HG02852 (cell line): ENCODE measurements around the gene PRCC.

ENCODE experiments used
- ATAC-seq: cut with Tn5 transposase; IDR thresholded peaks from one replicate; pipeline ENCODE4 v1.9.1; 2021; ENCODE audit warnings: mild to moderate bottlenecking, moderate library complexity; ENCODE audit not compliant: unreplicated experiment

PRCC gene

GRCh38 chr1:156840898-156841279, 73.6 kb downstream of the PRCC start:
- ATAC-seq = no peak

GRCh38 chr1:156841295-156841855, 74.0 kb downstream of the PRCC start:
- no peak for ATAC-seq

- ATAC-seq = no peak
Observed at GRCh38 chr1:156842618-156843300, 75.4 kb downstream of the PRCC start.

GRCh38 chr1:156844102-156844501, 76.8 kb downstream of the PRCC start:
- no peak for ATAC-seq

- no peak for ATAC-seq
Observed at GRCh38 chr1:156844638-156845037, 77.3 kb downstream of the PRCC start.

- ATAC-seq = no peak
Observed at GRCh38 chr1:156845055-156845952, 78.0 kb downstream of the PRCC start.

GRCh38 chr1:156845953-156846545, 78.7 kb downstream of the PRCC start:
- no peak for ATAC-seq

- no peak for ATAC-seq
Observed at GRCh38 chr1:156846643-156847042, 79.3 kb downstream of the PRCC start.

GRCh38 chr1:156847591-156848460, 80.5 kb downstream of the PRCC start:
- no peak for ATAC-seq

GRCh38 chr1:156848461-156849150, 81.3 kb downstream of the PRCC start:
- ATAC-seq = no peak

- no peak for ATAC-seq
Observed at GRCh38 chr1:156849151-156849496, 81.8 kb downstream of the PRCC start.
